Hematopoietic multipotent progenitor cell treated with erythropoietin and hydrocortisone succinate and interleukin-3 and kit ligand, for 17 days (in vitro differentiated cells): ENCODE measurements around the gene CELF1.
"Not testable (repeated sequence)": the region's sequence is repeated elsewhere in the genome, so short reads cannot be mapped to it uniquely, and the experiment has no call there.

Source experiments
- DNase-seq: peaks from one replicate; pipeline ENCODE4 v3.0.0-alpha.2; 2015; ENCODE audit warnings: low spot score

Gene CELF1

GRCh38 chr11:47538741-47539565, 14.0 kb downstream of the CELF1 start:
- DNase-seq, result no peak

- no peak for DNase-seq
These were observed 16.0 kb downstream of the CELF1 start for GRCh38 chr11:47536915-47537314.

- no peak for DNase-seq
These were observed 18.2 kb downstream of the CELF1 start for GRCh38 chr11:47534704-47535251.

GRCh38 chr11:47533690-47534151, 19.2 kb downstream of the CELF1 start:
- no peak for DNase-seq

- no peak for DNase-seq
These were observed 20.2 kb downstream of the CELF1 start for GRCh38 chr11:47532597-47533213.

GRCh38 chr11:47531666-47532065, 21.3 kb downstream of the CELF1 start:
- DNase-seq, result no peak

GRCh38 chr11:47530721-47531120, 22.2 kb downstream of the CELF1 start:
- DNase-seq, result not testable (repeated sequence)

GRCh38 chr11:47529951-47530350, 23.0 kb downstream of the CELF1 start:
- no peak for DNase-seq

GRCh38 chr11:47527186-47527585, 25.7 kb downstream of the CELF1 start:
- no peak for DNase-seq

GRCh38 chr11:47526032-47526431, 26.9 kb downstream of the CELF1 start:
- not testable (repeated sequence) for DNase-seq

- DNase-seq, result no peak
These were observed 28.5 kb downstream of the CELF1 start for GRCh38 chr11:47524291-47524874.

GRCh38 chr11:47523490-47524225, 29.3 kb downstream of the CELF1 start:
- DNase-seq, result no peak

- no peak for DNase-seq
These were observed 34.5 kb downstream of the CELF1 start for GRCh38 chr11:47518212-47518964.

GRCh38 chr11:47516984-47517853, 35.7 kb downstream of the CELF1 start:
- DNase-seq, result no peak

- DNase-seq, result no peak
These were observed 36.8 kb downstream of the CELF1 start for GRCh38 chr11:47516155-47516554.

- DNase-seq, result no peak
These were observed 37.9 kb downstream of the CELF1 start for GRCh38 chr11:47514825-47515647.

- no peak for DNase-seq
These were observed 40.2 kb downstream of the CELF1 start for GRCh38 chr11:47512701-47513100.

- DNase-seq, result no peak
These were observed 41.0 kb downstream of the CELF1 start for GRCh38 chr11:47511917-47512316.

GRCh38 chr11:47510209-47510608, 42.7 kb downstream of the CELF1 start:
- DNase-seq, result no peak
